ENCODE data around the gene PLA2G6.
"Not testable (repeated sequence)": the region's sequence is repeated elsewhere in the genome, so short reads cannot be mapped to it uniquely, and the experiment has no call there.

DNA sequence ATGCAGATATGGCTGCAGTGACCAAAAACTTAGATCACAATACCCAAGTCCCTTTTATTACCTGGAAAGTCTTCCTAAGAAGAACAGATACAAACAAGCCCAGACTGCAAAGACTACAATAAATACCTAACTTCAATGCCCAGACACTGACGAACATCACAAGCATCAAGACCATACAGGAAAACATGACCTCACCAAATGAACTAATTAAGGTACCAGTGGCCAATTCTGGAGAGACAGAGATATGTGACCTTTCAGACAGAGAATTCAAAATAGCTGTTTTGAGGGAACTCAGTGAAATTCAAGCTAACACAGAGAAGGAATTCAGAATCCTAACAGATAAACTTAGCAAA is 27.1 kb downstream of the PLA2G6 start:
- TF ChIP-seq, protein P1, sequence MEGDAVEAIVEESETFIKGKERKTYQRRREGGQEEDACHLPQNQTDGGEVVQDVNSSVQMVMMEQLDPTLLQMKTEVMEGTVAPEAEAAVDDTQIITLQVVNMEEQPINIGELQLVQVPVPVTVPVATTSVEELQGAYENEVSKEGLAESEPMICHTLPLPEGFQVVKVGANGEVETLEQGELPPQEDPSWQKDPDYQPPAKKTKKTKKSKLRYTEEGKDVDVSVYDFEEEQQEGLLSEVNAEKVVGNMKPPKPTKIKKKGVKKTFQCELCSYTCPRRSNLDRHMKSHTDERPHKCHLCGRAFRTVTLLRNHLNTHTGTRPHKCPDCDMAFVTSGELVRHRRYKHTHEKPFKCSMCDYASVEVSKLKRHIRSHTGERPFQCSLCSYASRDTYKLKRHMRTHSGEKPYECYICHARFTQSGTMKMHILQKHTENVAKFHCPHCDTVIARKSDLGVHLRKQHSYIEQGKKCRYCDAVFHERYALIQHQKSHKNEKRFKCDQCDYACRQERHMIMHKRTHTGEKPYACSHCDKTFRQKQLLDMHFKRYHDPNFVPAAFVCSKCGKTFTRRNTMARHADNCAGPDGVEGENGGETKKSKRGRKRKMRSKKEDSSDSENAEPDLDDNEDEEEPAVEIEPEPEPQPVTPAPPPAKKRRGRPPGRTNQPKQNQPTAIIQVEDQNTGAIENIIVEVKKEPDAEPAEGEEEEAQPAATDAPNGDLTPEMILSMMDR (conservative IDR thresholded peaks at IDR 0.05), result not testable (repeated sequence)
- TF ChIP-seq EZH2 (IDR thresholded peaks at IDR 0.05; ENCODE audit: low read depth), result not testable (repeated sequence)
